ENCODE results near the gene C1QBP.
A peak's percentile ranks its signal among the peaks of the same experiment; 100 is the strongest.

Gene C1QBP

GRCh38 chr17:5429191-5429887, 9.6 kb downstream of the C1QBP start:
- H3K4me1 Mint-ChIP-seq: no peaks in the 10 kb centered on the region
- H3K9me3 Mint-ChIP-seq: no peaks in the 10 kb centered on the region
- no peak overlapping the region for H3K4me3 Mint-ChIP-seq
- H3K27me3 Mint-ChIP-seq (ENCODE audit: low read depth, poor library complexity): no peaks in the 10 kb centered on the region
- H3K27ac Mint-ChIP-seq: peak overlapping the region; percentile 4
- no peak for TF ChIP-seq CTCF (IDR thresholded peaks at IDR 0.05)
- peaks cover 75% of the 10 kb centered on the region for H3K36me3 Mint-ChIP-seq (ENCODE audit: low read depth)
- no peak for DNase-seq

- no peak for TF ChIP-seq CTCF (IDR thresholded peaks at IDR 0.05)
- no peak for DNase-seq
- H3K27ac Mint-ChIP-seq: no peak overlapping the region
- no peaks in the 10 kb centered on the region for H3K27me3 Mint-ChIP-seq (ENCODE audit: low read depth, poor library complexity)
- H3K4me3 Mint-ChIP-seq: no peak overlapping the region
- peaks cover 21% of the 10 kb centered on the region for H3K4me1 Mint-ChIP-seq
- H3K9me3 Mint-ChIP-seq: no peaks in the 10 kb centered on the region
- H3K36me3 Mint-ChIP-seq (ENCODE audit: low read depth): peaks cover 63% of the 10 kb centered on the region
Measured at GRCh38 chr17:5425826-5426225, 13.1 kb downstream of the C1QBP start.

GRCh38 chr17:5424909-5425308, 14.0 kb downstream of the C1QBP start:
- no peaks in the 10 kb centered on the region for H3K9me3 Mint-ChIP-seq
- H3K4me3 Mint-ChIP-seq: no peak overlapping the region
- peaks cover 58% of the 10 kb centered on the region for H3K36me3 Mint-ChIP-seq (ENCODE audit: low read depth)
- H3K27ac Mint-ChIP-seq: no peak overlapping the region
- H3K27me3 Mint-ChIP-seq (ENCODE audit: low read depth, poor library complexity): no peaks in the 10 kb centered on the region
- DNase-seq: no peak
- peaks cover 27% of the 10 kb centered on the region for H3K4me1 Mint-ChIP-seq
- TF ChIP-seq CTCF (IDR thresholded peaks at IDR 0.05): no peak

- peaks cover 38% of the 10 kb centered on the region for H3K4me1 Mint-ChIP-seq
- H3K9me3 Mint-ChIP-seq: no peaks in the 10 kb centered on the region
- H3K27me3 Mint-ChIP-seq (ENCODE audit: low read depth, poor library complexity): no peaks in the 10 kb centered on the region
- no peak for DNase-seq
- H3K36me3 Mint-ChIP-seq (ENCODE audit: low read depth): peaks cover 43% of the 10 kb centered on the region
- no peak overlapping the region for H3K27ac Mint-ChIP-seq
- peak overlapping the region; percentile 45 for H3K4me3 Mint-ChIP-seq
- TF ChIP-seq CTCF (IDR thresholded peaks at IDR 0.05): no peak
Measured at GRCh38 chr17:5422505-5422904, 16.4 kb downstream of the C1QBP start.

- Mint-ChIP-seq H3K4me3 (peak within 1 kb of the TSS; percentile 100), H3K9me3 (no peaks in the 10 kb centered on the region), H3K27ac (peak within 1 kb of the TSS; percentile 99), H3K36me3 (ENCODE audit: low read depth) (peaks cover 36% of the 10 kb centered on the region), H3K27me3 (ENCODE audit: low read depth, poor library complexity) (no peaks in the 10 kb centered on the region), H3K4me1 (peaks cover 48% of the 10 kb centered on the region)
- DNase-seq: peak; percentile 78
- TF ChIP-seq CTCF (IDR thresholded peaks at IDR 0.05): no peak
Measured at GRCh38 chr17:5419959-5420653, 18.8 kb downstream of the C1QBP start, which contains the start of gene RPAIN. Gene RPAIN, plus strand, starts transcription at chr17:5420182. Its CDS starts 29 bp downstream, at chr17:5420211.

All from nephron progenitor cell (in vitro differentiated cells).